Ramos (cell line): Measurements from ENCODE around the gene RMND1.

ENCODE experiments used
- in situ Hi-C: fragments of 300-500 bp; cut with MboI; formaldehyde crosslinking; loops from one replicate; pipeline ENCODE4 v1.14.3; 2022; ENCODE audit warnings: low sequenced_read_pairs; ENCODE audit not compliant: unreplicated experiment

RMND1 gene

DNA sequence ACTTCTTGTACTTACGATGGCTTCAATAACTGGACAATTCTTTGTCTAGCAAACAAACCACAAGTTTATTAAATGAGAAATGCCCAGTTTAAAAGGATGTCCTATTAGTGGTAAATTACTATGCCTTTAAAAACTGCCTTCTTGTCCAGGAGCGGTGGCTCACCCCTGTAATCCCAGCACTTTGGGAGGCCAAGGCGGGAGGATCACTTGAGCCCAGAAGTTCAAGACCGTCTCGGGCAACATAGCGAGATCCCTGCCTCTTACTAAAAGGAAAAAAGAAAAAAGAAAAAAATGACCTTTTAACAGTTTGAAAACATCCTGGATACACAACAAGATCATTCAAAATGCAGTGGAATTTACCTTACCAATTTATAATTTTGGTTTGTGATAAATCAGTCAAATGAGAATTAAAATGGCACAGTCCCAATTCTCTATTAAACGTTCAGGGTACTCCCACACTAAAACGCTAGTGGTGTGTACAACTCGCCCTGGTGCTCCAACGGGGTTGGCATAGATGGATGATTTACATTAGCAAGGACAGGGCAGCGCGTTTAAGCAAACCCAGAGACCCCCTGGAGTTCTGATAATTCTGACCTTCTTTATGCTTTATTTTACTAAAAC lies 62.8 kb downstream of the RMND1 start:
- in situ Hi-C loops: loop anchor here (25.0 kb wide), 1 partner anchor 1598 kb away; the partner anchor contains the start of gene FBXO5

DNA sequence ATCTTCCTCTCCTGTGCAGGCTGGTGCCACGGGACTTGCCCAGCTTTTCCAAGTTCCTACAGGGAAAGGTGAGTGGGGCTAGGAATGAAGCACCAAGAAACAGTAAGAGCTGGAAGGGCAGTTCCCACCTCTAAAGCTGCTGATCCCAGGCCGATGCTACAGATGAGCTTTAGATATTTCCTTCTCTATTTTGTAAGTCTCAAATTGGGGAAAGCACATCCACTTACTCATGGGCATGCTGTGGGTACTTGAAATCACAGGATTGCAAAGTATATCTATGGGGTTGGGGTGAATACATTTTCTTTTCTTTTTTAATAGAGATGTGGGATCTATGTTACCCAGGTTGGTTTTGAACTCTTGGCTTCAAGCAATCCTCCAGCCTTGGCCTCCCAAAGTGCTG lies 63.7 kb downstream of the RMND1 start:
- in situ Hi-C loops: loop anchor here (25.0 kb wide), 1 partner anchor 1599 kb away; the partner anchor contains the start of gene FBXO5

DNA sequence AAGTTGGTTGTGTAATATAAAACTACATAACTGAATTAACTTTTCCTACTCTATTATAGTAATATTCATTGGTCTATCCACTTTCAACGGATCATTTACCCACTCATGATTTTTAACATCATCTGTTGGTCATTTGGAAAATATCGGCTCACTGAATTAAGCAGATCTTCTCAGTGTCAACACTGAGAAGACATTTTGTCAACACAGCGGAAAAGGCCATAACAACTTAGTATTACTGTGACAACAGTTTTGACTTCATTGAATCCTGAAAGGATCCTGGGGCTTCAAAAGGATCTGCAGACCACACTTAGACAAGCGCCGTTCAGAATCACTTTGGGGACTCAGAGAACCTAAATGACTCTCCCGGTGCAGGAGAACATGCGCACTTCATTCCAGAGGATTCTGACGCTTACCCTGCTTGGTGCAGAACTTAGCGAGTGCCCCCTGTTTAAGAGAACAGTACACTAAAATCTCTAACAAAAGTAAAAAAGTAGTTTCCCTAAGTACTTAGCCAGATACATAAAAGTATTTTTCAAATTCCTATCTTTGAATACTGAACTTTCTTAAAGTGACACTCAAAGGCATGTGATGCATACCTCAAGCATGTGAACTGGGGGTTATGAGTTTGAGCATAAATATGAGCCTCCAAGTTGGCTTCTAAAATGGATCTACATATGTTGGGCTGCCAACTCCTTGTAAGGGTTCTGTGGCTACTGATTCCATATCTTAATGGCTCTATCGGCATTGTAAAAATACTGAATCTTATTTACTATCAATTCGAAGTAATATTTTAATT lies 64.6 kb downstream of the RMND1 start:
- in situ Hi-C loops: loop anchor here (25.0 kb wide), 1 partner anchor 1600 kb away; the partner anchor contains the start of gene FBXO5

DNA sequence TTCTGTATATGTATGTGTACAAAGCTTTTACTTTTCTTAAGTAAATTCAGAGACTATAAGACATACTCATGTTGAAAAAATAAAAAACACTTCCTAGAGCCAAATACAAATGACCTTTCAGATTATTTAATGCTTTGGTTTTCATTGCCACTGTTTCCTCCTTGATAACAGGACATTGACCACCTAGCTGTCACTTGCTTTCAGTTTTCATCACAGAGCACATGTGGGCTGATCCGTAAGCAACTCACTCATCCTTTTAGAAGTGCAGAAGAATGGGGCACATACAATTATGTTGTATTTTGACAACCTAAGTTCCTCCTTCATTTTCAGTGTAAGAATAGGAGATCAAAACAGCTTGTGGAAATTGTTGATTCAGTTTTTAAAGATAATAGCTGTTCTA lies 66.7 kb downstream of the RMND1 start:
- in situ Hi-C loops: loop anchor here (25.0 kb wide), 1 partner anchor 1602 kb away; the partner anchor contains the start of gene FBXO5

DNA sequence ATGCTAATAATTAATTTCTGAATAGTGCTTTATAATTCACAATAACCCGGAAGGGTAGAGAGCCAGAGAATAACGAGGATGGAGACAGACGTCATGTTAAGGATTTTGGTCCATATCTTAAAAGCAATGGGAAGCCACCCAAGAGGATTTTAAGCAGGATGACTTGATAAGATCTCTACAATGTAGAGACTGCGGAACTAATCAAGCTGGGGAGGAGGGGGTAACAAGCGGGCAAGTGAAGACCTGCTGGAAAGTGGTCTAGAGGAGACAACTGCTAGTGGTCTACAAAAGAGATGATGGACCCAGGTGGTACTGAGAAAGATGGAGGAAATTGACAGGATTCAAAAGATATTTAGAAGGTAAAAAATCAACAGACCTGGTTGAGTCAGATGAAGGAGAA lies 67.8 kb downstream of the RMND1 start:
- in situ Hi-C loops: loop anchor here (25.0 kb wide), 1 partner anchor 1603 kb away; the partner anchor contains the start of gene FBXO5

DNA sequence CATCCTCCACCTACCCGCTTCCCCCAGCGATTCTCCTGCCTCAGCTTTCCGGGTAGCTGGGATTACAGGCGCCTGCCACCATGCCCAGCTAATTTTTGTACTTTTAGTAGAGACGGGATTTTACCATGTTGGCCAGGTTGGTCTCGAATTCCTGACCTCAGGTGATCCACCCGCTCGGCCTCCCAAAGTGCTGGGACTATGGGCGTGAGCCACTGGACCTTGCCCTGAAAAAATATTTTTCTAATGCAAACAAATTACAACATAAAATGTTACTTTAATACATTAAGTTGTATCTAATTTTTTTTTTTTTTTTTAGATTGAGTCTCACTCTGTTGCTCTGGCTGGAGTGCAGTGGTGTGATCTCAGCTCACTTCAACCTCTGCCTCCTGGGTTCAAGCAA lies 69.3 kb downstream of the RMND1 start:
- in situ Hi-C loops: loop anchor here (25.0 kb wide), 1 partner anchor 1605 kb away; the partner anchor contains the start of gene FBXO5

DNA sequence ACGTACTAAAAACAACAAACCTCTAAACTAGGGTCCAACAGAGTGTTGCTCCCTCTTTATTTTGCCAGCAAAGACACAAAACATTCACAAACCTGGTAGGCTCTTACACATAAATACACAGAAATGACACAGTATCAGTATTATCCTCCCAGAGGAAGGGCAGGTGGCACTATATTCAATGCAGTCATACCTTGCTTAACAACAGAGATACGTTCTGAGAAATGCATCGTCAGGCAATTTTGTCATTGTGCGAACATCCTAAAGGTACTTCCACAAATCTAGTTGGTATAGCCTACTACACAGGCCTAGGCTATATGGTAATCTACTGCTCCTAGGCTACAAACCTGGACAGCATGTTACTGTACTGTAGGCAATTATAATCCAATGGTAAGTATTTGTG lies 70.2 kb downstream of the RMND1 start:
- in situ Hi-C loops: loop anchor here (25.0 kb wide), 1 partner anchor 1606 kb away; the partner anchor contains the start of gene FBXO5

DNA sequence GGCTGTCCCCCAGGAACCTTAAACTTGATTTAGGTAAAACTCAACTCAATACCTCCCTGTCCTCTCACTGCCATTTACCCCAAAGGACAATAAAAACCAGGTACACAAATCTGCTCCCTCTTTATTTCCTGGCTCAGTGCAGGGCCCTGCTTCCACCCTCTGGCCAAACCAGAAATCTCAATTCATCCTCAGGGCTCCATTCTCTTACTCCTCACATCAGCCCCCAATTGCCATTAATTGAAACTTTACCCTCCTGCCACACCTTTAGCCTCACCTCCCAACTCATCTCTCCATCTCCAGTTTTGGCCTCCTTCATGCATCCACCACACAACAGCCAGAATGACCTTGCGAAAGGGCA lies 71.1 kb downstream of the RMND1 start:
- in situ Hi-C loops: loop anchor here (25.0 kb wide), 1 partner anchor 1606 kb away; the partner anchor contains the start of gene FBXO5

DNA sequence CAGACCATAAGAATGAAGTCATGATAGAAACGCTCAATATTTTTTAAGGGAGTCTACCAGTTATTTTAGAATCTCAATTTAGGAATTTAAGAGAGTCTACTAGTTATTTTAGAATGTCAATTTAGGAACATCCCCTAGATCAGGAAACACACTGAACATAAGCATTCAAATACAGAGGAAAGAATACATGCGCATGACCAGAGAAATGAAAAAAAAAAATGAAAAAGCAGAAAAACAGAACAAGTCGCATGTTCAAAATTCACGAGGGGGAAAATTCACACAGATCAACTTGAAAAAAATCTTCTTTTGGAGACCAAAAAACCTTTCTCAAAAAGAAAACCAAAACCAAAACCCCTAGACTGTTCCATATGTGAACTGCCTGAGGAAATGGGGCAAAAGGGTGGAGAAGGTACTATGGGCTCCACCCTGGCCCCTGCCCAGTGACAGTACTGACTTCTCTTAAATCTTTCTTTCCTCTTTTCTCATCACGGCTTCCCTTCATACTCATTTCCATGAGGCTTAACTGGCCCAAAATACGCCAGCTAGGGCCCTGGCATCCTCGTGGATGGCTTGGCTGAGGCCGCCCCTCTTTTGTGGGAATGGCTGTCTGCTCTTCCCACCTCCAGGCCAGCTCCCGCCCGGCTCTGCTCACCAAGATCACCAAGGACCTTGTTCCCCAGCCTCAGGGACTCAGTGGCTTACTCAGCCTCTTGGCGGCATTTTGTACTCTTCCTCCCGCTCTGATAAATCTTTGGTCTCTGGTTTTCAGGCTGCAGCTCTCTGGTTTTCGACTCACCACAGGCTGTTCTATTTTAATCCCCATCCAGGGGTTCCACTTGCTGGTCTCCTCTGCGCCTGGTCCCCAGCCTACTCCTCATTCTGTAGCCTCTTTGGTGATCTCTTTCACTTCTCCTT lies 71.7 kb downstream of the RMND1 start:
- in situ Hi-C loops: loop anchor here (25.0 kb wide), 1 partner anchor 1607 kb away; the partner anchor contains the start of gene FBXO5

DNA sequence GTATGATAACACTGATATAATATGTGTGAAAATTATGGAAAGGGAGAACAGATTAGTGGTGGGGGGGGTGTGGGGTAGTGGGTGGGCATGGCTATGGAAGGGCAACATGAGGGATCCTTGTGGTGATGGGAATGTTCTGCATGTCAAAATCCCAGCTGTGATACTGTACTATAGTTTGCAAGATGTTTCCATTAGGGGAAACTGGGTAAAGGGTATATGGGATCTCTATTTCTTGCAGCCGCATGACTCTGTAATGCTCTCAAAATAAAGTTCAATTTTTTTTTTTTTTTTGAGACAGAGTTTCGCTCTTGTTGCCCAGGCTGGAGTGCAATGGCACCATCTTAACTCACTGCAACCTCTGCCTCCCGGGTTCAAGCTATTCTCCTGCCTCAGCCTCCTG lies 74.8 kb downstream of the RMND1 start:
- in situ Hi-C loops: loop anchor here (25.0 kb wide), 1 partner anchor 1610 kb away; the partner anchor contains the start of gene FBXO5

DNA sequence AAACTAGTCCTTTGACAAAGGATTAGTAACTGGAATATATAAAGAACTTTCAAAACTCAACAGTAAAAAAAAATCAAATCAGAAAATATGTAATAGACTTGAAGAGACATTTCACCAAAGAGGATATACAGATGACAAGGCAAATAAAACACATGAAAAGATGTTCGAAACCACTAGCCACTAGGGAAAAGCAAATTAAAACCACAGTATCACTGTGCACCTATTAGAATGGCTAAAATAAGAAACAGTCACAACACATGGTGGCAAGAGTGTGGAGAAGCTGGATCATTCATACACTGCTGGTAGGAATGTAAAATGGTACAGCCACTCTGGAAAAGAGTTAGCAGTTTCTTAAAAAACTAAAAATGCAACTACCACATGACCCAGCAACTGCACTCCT lies 75.5 kb downstream of the RMND1 start:
- in situ Hi-C loops: loop anchor here (25.0 kb wide), 1 partner anchor 1611 kb away; the partner anchor contains the start of gene FBXO5

DNA sequence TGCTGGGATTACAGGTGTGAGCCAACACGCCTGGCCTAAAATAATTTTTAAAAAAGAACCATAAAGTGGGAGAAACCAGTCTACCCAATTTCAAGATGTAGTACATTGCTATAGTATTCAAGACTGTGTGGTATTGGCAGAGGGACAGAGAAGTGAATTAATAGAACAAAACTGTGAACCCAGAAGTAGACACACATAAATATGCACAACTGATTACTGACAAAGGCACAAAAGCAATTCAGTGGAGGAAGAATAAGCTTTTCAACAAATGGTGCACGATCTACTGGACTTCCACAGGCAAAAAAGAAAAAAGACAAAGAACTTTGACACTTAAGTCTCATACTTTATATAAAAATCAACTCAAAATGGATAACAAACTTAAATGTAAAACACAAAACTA lies 76.1 kb downstream of the RMND1 start:
- in situ Hi-C loops: loop anchor here (25.0 kb wide), 1 partner anchor 1611 kb away; the partner anchor contains the start of gene FBXO5

DNA sequence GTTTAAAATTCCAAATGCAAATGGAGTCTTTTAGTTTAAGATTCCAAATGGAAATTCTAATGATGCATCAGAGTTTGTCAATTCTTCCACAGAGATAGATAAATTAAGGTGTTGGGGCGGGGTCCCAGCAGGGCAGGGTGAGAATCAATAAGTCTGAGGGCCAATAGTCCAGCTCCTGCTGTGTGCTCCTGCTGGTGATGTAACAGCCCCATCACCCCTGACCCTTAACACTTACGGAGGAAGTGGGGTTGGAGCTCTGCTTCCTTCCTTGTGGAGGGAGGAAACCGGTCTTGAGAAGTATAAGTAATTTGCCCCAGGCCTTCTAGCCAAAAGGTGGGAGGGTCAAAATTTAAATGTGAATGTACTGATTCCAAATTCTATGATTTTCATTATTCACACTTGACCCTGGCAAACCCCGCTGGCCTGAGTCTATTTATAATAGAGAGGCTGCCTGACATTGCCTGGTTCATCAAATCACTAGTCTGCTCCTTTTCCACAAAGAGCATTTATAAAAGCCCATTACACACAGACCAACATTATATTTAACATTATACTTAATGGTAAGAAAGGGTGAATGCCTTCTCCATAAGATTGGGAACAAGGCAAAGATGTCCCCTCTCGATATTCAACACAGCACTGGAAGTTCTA lies 77.8 kb downstream of the RMND1 start:
- in situ Hi-C loops: no loop called here

DNA sequence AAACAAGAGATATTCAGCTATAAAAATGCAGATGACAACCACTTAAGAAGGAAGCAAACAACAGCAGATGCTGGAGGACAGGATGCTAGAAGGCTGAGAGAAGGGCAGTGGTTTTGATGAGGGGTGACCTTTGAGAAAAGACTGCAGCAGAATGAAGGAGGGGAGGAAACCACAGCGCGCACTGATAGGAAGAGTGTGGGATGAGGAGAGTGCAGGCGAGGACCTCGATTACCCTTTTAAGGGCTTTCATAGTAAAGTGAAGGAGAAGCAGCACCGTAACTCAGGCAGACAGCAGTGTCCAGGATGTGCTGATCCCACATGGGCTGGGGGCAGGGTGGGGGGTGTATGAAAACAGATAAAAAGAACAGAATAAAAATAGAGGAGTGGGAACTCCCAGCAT lies 79.8 kb downstream of the RMND1 start:
- in situ Hi-C loops: no loop called here

DNA sequence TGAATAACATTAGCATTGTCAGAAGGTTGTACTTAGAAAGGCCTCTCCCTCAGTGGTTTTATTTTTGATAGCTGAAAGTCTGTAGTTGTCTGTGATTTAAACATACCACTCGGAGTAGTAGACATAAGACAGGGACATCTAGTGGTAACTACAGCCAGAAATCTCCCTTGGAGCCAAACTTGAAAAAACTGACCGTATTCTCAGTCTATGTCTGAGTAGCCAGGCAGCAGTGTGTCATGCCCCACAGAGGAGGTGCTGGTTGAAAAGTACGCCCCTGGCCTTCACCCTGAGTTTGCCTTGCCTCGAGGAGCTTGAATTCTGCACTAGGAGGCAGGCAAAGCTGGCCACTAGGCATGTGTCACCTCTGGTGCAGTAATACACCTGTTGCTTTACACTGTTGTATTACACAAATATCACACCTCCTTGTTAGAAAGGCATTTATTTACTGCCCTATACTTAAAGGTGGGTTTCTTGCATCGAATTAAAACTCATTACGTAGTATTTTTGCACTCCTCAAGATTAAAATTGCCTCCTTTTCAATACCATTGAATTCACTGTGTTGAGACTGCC lies 81.3 kb downstream of the RMND1 start:
- in situ Hi-C loops: no loop called here

DNA sequence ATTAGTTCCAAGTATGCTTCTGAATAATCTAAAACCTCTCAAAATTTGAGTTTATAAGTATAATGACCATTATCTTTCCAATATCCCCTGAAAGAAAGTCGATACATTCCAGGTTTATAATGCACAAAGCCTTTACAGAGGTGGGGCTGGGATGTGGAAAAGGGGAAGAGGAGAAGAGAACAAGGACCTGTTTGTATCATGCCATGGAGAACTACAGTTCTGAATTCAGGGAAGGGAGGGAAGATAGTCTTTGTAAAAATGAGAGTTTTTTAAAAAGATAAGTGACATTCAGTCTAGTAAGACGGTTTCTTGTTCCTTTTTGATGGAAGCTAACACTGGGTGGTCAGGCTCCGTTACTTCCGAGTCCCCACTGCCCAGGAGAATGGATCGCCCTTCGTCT lies 86.7 kb downstream of the RMND1 start:
- in situ Hi-C loops: no loop called here

DNA sequence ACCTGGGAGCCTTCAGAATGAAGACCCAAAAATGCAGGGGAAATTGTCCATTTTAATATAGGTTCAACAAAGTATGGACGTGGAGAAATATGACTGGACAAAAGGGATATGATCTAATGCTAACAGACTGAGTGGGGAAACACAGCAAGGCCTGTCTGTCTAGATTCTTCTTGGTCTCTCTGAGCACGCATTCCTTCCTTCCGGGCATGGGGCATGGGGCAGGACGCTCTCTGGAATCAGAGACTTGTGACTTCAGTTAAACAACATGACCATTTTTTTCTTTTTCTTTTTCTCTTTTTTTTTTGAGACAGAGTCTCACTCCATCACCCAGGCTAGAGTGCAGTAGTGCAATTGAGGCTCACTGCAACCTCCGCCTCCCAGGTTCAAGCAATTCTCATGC lies 92.4 kb downstream of the RMND1 start:
- in situ Hi-C loops: no loop called here

DNA sequence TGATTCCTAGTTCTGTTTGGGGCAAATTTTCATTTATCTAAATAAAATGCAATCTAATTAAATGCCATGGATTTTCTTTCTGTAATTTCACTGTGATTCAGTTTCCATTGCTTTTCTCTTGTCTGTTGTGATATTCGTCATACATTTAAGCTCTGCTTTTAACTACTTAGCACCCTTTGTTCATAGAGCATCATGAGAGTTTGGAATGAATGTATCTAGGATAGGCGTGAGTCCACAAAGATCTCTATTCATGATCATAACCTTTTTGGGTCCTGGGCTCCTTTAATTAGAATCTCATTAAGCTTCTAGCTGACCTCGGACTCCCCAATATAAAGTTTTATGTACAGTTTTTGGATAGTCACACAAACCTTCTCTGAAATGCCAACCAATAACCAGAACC lies 93.5 kb downstream of the RMND1 start:
- in situ Hi-C loops: no loop called here

DNA sequence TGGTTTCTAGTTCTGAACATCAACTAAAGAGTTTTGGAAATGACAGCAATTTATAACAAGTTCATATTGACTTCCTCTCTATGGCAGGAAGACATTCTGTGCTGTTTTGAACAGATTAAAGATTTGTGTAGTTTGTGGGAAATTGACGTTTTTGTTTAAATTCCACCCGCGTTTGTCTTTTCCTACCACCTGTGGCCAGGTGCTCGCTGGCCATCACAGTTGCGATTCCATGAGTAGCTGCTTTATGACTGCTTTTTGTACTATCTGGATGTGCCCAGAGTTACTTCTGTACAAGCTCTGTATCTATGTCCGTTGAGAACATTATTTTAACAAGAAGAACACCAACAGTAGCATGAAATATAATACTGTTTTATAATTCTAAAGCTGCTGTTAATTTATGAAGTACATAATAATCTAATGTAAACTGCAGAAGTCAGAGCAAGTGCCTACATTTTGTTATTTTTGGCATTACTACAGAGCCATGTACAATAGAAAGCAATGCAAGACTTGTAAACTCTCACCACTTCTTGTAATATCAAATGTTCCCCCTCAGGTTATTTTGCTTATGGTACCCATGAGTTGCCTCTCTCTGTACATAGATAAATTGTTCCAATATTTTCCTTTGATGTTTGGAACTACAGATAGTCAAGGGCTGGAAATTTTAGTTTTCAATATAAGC lies 94.0 kb downstream of the RMND1 start:
- in situ Hi-C loops: no loop called here
